ENCODE data around the gene SERGEF.

DNA sequence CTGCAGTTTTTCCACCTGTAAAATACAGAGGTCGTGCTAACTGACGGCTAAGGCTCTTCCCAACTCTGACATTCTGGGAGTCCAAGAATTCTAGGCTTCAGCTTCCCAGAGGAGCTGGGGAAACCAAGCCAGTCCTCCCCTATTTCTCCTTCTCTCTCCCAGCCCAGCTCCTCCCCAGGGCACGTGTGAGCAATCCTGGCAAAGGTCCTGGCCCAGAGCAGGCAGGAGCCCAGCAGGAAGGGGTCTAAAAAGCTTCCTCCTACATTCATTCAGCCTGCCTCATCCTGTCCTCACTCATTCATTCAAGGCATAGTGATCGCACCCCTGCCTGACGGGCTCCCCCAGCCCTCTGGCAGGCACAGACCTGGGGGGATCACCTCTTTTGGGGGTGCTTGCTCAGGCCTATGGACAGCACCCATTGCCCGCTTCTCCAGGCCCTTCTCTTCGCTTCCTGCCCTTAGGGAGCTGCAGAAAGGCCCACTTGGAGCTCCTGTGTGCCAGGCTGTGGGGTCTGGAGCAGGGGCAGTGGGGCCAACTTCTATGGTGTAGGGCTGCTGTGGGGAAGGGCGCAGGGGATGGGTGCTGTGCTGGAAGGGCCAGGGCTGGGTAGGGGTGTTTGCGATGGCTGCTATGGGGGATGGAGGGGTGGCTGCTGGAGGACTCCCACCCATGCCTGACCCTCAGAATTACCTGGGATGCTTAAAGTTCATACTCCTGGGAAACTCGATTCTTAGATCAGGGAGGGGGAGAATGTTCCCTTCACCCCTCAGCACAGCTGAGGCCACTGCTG is 268.5 kb downstream of the SERGEF start:
- TF ChIP-seq SIN3A (IDR thresholded peaks at IDR 0.05; ENCODE audit: low read depth, low read length): no peak
- no peak for TF ChIP-seq RELA (IDR thresholded peaks at IDR 0.05; ENCODE audit: borderline replicate concordance, partially characterized antibody)
- no peak for TF ChIP-seq RAD21 (IDR thresholded peaks at IDR 0.05; ENCODE audit: insufficient read depth, low read depth, low read length)
- TF ChIP-seq, protein P1, sequence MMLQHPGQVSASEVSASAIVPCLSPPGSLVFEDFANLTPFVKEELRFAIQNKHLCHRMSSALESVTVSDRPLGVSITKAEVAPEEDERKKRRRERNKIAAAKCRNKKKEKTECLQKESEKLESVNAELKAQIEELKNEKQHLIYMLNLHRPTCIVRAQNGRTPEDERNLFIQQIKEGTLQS (IDR thresholded peaks at IDR 0.05; ENCODE audit: borderline replicate concordance, extremely low read depth, low read depth, low read length): no peak
- TF ChIP-seq HDAC6 (IDR thresholded peaks at IDR 0.05; ENCODE audit: unreplicated experiment): no peak
- no peak for TF ChIP-seq BRCA1 (IDR thresholded peaks at IDR 0.05; ENCODE audit: low read depth, low read length)
- TF ChIP-seq, protein P2, sequence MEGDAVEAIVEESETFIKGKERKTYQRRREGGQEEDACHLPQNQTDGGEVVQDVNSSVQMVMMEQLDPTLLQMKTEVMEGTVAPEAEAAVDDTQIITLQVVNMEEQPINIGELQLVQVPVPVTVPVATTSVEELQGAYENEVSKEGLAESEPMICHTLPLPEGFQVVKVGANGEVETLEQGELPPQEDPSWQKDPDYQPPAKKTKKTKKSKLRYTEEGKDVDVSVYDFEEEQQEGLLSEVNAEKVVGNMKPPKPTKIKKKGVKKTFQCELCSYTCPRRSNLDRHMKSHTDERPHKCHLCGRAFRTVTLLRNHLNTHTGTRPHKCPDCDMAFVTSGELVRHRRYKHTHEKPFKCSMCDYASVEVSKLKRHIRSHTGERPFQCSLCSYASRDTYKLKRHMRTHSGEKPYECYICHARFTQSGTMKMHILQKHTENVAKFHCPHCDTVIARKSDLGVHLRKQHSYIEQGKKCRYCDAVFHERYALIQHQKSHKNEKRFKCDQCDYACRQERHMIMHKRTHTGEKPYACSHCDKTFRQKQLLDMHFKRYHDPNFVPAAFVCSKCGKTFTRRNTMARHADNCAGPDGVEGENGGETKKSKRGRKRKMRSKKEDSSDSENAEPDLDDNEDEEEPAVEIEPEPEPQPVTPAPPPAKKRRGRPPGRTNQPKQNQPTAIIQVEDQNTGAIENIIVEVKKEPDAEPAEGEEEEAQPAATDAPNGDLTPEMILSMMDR (IDR thresholded peaks at IDR 0.05 in 2 of 3, conservative IDR thresholded peaks at IDR 0.05 in 1 of 3; ENCODE audit: control insufficient read depth in 2 of 3, extremely low read depth in 1 of 3, insufficient read depth in 1 of 3, low read depth in 3 of 3, low read length in 3 of 3): no peak
- TF ChIP-seq SP1 (IDR thresholded peaks at IDR 0.05; ENCODE audit: low read depth, low read length): no peak
- no peak for TF ChIP-seq MEF2B (IDR thresholded peaks at IDR 0.05; ENCODE audit: partially characterized antibody, poor library complexity, severe bottlenecking)
- TF ChIP-seq IRF4 (IDR thresholded peaks at IDR 0.05; ENCODE audit: low read depth, low read length): no peak
- TF ChIP-seq POLR2A (IDR thresholded peaks at IDR 0.05; ENCODE audit: low read depth, low read length): no peak
- TF ChIP-seq ESRRA (IDR thresholded peaks at IDR 0.05; ENCODE audit: low read length): no peak
- TF ChIP-seq FOXK2 (IDR thresholded peaks at IDR 0.05): no peak
